Left ventricle myocardium inferior (tissue), 1 donor: ENCODE data around the gene RCN2. TPM values are rescaled to one million over a fixed set of nuclear protein-coding genes. Genes with fewer than 3 reads are reported as not detected.

Experiments
- DNase-seq: peaks from one replicate; pipeline ENCODE4 v3.0.0-alpha.2; 2020
- H3K27ac ChIP-seq: fragments of 200-600 bp; replicated peaks from 2 replicates; pipeline ENCODE4 v1.8.0; 2021
- H3K27me3 ChIP-seq: fragments of 200-600 bp; 2 replicates; pipeline ENCODE4 v1.8.0; 2021; ENCODE audit warnings: low read depth
- H3K36me3 ChIP-seq: fragments of 200-600 bp; 2 replicates; pipeline ENCODE4 v1.8.0; 2021
- H3K4me1 ChIP-seq: fragments of 200-600 bp; 2 replicates; pipeline ENCODE4 v1.8.0; 2021
- H3K4me3 ChIP-seq: fragments of 200-600 bp; 2 replicates; pipeline ENCODE4 v1.8.0; 2021; ENCODE audit warnings: mild to moderate bottlenecking, moderate library complexity
- H3K9me3 ChIP-seq: fragments of 200-600 bp; replicated peaks from 2 replicates; pipeline ENCODE4 v1.8.0; 2021
- CTCF ChIP-seq: fragments of 200-600 bp; IDR thresholded peaks from 2 replicates; pipeline ENCODE4 v1.8.0; 2021; ENCODE audit warnings: antibody characterized with exemption, mild to moderate bottlenecking, borderline replicate concordance
- intact Hi-C: fragments of 100-400 bp; cut with micrococcal nuclease; formaldehyde crosslinking; loops from one replicate; pipeline ENCODE4 v1.11.0; 2022
- total RNA-seq: library from RNA; stranded (reverse); fragmentation: NEBNext Ultra II Directional; extraction: Animal tissue kit (Norgen Biotek cat#: 25700); gene quantifications from one replicate; pipeline ENCODE4 v1.2.1, GENCODE V29; 2021
- donor health status: DM: no; HTN: yes; CAD: no; lungs with severe emphysema.

The RCN2 gene
- total RNA-seq, 1 donor from 2014 or later, result 29.8 TPM

GRCh38 chr15:76991741-76992645 is 60.4 kb downstream of the RCN2 start:
- Histone ChIP-seq H3K4me3 (no peak overlapping the region), H3K4me1 (peaks cover 39% of the 10 kb centered on the region), H3K27ac (no peak overlapping the region), H3K27me3 (no peaks in the 10 kb centered on the region), H3K9me3 (no peaks in the 10 kb centered on the region), H3K36me3 (no peaks in the 10 kb centered on the region)
- DNase-seq, result no peak
- intact Hi-C loops, result no loop called here
- TF ChIP-seq CTCF, result no peak

- peaks cover 36% of the 10 kb centered on the region for H3K4me1 ChIP-seq
- no peak for TF ChIP-seq CTCF
- DNase-seq, result no peak
- H3K4me3 ChIP-seq, result no peak overlapping the region
- H3K9me3 ChIP-seq, result no peaks in the 10 kb centered on the region
- no peaks in the 10 kb centered on the region for H3K27me3 ChIP-seq
- intact Hi-C loops, result no loop called here
- no peak overlapping the region for H3K27ac ChIP-seq
- H3K36me3 ChIP-seq, result no peaks in the 10 kb centered on the region
Measured at GRCh38 chr15:76993114-76993725, 61.7 kb downstream of the RCN2 start.

DNA sequence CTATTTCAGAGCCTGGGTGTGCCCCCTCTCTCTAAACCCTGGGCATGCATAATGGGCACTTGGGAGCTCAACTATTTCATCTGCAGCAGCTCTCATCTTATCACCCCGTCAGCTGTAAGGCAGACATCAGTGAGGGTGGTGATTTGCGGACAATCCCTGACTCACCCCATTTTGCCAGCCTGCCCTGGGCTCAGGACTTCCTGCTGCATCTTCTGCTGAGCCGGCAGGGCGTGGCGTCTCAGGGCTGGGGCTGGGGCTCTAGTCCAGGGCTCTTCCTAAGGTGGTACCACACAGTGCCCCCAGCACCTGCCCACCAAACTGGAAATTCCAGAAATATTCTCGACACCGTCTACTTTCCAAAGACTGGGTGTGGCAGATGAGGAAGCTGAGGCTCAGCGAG is 62.5 kb downstream of the RCN2 start:
- TF ChIP-seq CTCF, result no peak
- DNase-seq, result peak; percentile 51
- peaks cover 28% of the 10 kb centered on the region for H3K4me1 ChIP-seq
- no peak overlapping the region for H3K4me3 ChIP-seq
- H3K9me3 ChIP-seq, result no peaks in the 10 kb centered on the region
- no peaks in the 10 kb centered on the region for H3K36me3 ChIP-seq
- no peaks in the 10 kb centered on the region for H3K27me3 ChIP-seq
- no peak overlapping the region for H3K27ac ChIP-seq
- intact Hi-C loops, result no loop called here

- peak overlapping the region; percentile 59 for H3K27ac ChIP-seq
- no peaks in the 10 kb centered on the region for H3K9me3 ChIP-seq
- H3K27me3 ChIP-seq, result no peaks in the 10 kb centered on the region
- peaks cover 23% of the 10 kb centered on the region for H3K4me1 ChIP-seq
- H3K4me3 ChIP-seq, result no peak overlapping the region
- DNase-seq, result no peak
- no peaks in the 10 kb centered on the region for H3K36me3 ChIP-seq
- intact Hi-C loops, result no loop called here
- no peak for TF ChIP-seq CTCF
Measured at GRCh38 chr15:76994496-76994895, 62.9 kb downstream of the RCN2 start.

GRCh38 chr15:76994971-76995945 is 63.7 kb downstream of the RCN2 start, which contains the start of gene PSTPIP1:
PSTPIP1 (plus strand) TSS chr15:76995126; CDS start chr15:76995574, 448 bp downstream.
- Histone ChIP-seq H3K4me1 (peaks cover 22% of the 10 kb centered on the region), H3K4me3 (peak within 1 kb of the TSS; percentile 44), H3K27ac (peak within 1 kb of the TSS; percentile 59), H3K27me3 (no peaks in the 10 kb centered on the region), H3K9me3 (no peaks in the 10 kb centered on the region), H3K36me3 (no peaks in the 10 kb centered on the region)
- no peak for TF ChIP-seq CTCF
- DNase-seq, result peak; percentile 37
- intact Hi-C loops, result no loop called here
